ENCODE results near the gene SIGLEC1.

Gene SIGLEC1

GRCh38 chr20:3712279-3712873, at the start of gene SIGLEC1:
Gene SIGLEC1 (minus strand): TSS chr20:3712600. CDS start chr20:3707128, 5,472 bp downstream.
- no peak for DNase-seq (ENCODE audit: low spot score)

DNA sequence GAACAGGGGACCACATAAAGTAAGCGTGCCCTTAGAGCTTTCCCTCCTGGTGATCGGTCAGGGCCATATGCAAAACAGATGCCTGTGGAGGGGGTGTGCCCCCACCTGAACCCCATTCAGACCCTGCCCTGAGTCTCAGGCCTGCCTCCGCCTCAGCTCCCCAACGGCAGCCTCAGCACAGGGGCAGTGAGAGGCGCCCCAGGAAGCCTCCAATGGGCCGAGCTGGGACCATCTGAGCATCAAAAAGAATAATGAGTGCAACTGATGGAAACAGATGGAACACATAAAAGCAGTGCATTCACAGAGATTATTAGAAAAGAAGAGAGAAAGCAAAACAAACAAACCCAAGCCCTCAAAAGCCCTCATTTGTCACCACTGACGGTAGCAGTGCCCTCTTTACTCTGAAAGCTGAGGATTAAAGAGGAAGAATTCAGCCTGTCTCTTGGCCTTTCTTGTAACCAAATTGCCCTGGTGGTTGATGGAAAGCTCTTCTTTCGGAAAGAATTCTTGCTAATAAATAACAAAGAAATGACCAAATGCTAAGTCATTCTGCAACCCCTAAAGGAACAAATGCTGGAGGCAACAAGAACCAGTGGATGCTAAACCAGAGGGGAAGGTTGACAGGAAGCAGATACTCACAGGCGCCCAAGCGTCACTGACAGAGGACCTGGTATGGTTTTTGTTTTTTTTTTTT, 48.4 kb upstream of the SIGLEC1 start:
- no peak for DNase-seq (ENCODE audit: low spot score)

- DNase-seq (ENCODE audit: low spot score): no peak
Measured at GRCh38 chr20:3759884-3760283, 47.5 kb upstream of the SIGLEC1 start.

DNA sequence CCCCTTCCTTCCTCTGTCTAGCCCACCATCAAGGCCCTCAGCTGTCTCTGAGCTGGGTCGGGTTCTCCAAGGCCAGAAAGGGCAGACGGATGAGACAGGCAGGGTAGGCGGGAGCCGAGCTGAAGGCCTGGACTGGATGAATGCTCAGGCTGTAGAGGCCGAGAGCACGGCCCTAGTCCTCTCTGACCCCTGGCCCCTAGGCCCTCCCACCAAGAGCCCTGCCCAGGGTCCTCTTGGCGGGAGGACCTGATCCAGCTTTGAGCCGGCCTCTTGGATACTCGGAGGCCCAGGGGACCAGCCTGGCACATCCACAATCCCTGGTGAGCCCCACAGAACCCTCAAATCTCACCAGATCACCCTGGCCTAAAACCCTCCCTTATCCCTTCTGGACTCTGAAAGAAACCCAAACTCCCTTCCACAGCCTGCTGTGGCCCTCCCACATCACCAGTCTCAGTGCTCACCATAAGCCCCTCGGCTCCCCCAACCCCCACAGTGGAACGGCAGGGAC, 47.0 kb upstream of the SIGLEC1 start:
- DNase-seq (ENCODE audit: low spot score): no peak

GRCh38 chr20:3758566-3758965, 46.2 kb upstream of the SIGLEC1 start:
- DNase-seq (ENCODE audit: low spot score): no peak

- no peak for DNase-seq (ENCODE audit: low spot score)
Measured at GRCh38 chr20:3757268-3757667, 44.9 kb upstream of the SIGLEC1 start.

DNA sequence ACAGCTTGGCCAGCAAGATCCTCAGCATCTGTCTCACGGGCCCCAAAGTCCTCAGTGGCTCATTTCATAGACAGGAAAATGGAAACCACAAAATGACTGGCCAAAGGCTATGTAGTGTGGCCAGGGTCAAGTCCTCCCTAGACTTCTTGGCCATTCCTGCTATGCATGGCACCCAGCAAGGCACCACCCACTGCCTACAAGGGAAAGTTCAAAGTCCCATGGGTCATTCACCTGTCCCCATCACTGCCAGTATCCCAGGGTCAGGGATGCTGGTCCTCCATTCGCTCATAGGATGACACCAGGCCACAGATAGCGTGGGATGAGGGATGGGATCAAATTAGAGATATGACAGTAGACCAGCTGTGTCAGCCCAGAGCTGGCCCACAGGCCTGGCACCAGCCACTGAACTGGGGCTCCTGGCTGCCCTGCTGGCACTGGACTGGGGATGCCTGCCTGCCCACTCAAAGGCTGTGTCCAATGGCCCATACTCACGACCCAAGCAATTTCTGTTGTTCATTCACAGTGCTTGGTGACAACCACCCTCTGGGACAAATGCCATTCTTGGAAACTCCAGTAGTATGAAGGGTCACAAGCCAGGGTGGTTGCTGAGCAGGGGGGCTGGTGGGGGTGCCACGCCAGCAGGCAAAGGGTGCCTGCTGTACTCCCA, 43.5 kb upstream of the SIGLEC1 start:
- no peak for DNase-seq (ENCODE audit: low spot score)

DNA sequence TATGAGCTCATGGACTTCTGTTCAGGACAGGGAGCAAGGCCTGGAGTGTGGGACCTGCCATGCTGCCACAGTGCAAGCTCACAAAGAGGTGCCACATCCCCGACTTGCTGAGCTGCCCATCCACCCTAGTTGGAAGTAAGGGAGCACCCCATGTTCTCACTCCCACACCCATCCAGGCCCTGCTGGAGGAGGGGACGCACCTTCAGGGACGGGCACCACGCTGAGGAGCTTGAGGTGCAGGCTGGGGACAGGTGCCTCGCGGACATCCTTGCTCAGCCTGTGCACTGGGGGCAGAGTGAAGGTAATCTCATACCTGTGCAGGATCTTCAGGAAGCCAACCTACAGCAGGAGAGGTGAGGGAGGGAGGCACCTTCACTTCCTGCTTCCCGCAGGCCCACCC, 42.9 kb upstream of the SIGLEC1 start:
- no peak for DNase-seq (ENCODE audit: low spot score)

DNA sequence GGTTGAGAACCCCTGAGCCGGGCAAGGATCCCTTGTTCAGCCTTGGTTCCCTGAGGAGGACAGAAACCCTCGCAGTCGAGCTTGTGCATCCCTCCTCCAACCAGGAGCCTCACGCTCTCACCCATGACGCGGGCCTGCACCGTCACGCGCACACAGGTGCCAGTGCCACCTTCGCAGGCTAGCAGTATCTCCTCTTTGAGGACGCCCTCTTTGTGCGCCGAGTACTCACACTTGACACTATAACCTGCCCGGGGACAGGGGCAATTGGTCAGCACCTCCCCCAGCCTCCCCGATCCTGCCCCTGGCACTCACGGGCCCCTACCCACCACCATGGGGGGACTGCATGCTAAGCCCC, 41.9 kb upstream of the SIGLEC1 start:
- DNase-seq (ENCODE audit: low spot score): no peak

DNA sequence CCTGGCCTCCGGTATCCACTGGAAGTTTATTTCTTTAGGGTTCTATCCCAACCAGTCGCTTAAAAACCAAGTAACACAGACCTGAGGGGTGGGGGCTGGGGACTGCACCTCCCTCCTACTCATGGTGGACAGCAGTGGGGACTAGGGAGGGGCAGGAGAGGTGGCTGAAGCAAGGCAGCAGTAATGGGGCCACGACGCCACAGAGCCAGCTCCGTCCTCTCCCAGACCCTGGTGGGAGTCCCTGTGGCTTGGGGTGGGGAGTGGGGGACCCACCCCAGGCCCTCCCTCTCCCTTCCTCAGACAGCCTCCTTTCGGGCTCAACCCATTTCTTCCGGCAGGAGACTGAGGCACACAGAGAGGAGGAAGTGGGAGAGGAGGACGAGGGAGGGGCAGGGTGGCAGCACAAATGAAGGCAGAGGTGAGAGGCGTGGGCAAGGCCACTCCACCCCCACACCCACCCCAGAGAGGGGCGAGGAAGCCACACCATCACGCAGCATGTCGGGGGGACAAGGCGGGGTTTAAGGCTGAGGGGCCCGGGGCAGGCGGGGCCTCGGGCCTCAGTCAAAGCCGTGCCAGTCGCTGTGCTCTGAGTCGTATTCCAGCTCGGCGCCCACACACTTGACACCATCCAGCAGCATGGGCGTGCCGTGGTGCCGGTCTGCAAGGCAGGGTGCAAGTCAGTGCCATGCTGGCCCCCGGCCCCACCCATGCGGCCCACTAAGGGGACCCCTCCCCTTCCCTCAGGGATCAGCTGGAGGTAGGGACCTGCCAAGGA, 41.3 kb upstream of the SIGLEC1 start:
- DNase-seq (ENCODE audit: low spot score): no peak

- peak; percentile 79 for DNase-seq (ENCODE audit: low spot score)
Measured at GRCh38 chr20:3753098-3753497, 40.7 kb upstream of the SIGLEC1 start.

DNA sequence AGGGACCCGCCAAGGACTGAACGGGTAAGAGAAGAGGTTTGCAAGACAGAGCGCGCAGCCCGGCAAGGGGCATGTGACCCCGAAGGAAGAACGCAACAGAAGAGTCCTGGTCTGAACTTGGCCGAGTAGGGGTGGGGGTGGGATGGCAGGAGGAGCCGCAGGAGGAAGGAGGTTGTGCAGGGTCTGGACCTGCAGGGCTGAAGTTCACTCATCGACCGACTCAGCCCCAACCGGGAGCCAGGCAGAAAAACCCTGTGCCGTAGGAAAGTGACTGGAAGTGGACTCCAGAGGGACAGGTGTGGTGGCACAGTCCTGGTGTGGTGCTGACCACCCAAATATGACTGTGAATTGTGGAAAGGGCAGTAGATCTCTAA, 40.0 kb upstream of the SIGLEC1 start:
- DNase-seq (ENCODE audit: low spot score): no peak

DNA sequence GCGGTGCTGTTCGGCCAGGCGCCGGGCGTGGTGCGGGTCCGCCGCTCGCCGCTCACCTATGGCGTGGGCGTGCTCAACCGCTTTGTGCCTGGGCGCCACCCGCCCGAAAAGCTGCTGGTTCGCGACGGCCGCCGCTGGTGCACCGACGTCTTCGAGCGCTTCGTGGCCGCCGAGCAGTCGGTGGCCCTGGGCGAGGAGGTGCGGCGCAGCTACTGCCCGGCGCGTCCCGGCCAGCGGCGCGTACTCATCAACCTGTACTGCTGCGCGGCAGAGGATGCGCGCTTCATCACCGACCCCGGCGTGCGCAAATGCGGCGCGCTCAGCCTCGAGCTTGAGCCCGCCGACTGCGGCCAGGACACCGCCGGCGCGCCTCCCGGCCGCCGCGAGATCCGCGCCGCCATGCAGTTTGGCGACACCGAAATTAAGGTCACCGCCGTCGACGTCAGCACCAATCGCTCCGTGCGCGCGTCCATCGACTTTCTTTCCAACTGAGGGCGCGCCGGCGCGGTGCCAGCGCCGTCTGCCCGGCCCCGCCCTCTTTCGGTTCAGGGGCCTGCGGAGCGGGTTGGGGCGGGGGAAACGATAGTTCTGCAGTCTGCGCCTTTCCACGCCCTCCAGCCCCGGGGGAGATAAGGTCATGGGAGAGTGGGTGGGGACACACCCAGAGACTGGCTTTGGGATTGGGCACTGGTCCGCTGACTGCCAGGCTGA, 39.4 kb upstream of the SIGLEC1 start:
- peak; percentile 84 for DNase-seq (ENCODE audit: low spot score)

GRCh38 chr20:3751305-3751674, 38.9 kb upstream of the SIGLEC1 start:
- no peak for DNase-seq (ENCODE audit: low spot score)

DNA sequence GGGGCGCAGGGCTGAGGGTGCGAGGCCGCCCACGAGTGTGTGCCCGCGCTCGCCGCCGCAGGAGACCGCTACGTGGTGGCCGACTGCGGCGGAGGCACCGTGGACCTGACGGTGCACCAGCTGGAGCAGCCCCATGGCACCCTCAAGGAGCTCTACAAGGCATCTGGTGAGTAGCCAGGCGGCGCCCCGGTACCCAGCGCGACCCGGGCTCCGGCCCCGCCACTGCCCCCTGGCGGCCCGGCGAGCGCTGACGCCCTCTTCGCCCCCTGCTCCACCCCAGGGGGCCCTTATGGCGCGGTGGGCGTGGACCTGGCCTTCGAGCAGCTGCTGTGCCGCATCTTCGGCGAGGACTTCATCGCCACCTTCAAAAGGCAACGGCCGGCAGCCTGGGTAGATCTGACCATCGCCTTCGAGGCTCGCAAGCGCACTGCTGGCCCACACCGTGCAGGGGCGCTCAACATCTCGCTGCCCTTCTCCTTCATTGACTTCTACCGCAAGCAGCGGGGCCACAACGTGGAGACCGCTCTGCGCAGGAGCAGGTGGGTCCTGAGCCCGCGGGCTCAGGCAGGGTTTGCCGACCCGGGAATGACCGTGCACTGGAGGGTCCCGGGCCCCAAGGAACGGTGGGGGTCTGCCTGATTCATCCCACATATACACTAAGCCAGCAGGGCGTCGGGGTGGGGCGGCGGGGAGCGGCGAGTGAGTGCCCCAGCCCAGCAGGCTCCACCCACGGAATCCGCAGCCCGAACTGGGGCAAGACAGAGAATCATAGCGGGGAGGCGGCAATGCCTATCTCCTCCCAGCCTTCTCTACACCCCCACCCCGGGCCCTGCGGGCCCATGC, 37.5 kb upstream of the SIGLEC1 start:
- DNase-seq (ENCODE audit: low spot score): no peak

- DNase-seq (ENCODE audit: low spot score): no peak
Measured at GRCh38 chr20:3749087-3749688, 36.8 kb upstream of the SIGLEC1 start.

DNA sequence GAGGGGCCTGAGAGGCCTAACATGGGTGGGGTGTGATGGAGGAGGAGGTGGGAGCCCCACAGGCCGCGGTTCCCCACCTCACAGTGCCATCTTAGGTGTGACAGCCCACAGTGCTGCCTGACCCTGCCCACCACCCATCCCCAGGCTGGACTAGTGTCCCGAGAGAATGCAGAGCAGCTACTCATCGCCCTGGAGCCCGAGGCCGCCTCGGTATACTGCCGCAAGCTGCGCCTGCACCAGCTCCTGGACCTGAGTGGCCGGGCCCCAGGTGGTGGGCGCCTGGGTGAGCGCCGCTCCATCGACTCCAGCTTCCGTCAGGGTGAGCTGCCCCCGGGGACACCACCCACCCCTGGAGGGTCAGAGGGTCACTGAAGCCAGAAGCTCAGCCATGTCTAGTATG, 35.7 kb upstream of the SIGLEC1 start:
- no peak for DNase-seq (ENCODE audit: low spot score)

GRCh38 chr20:3747471-3747870, 35.1 kb upstream of the SIGLEC1 start:
- no peak for DNase-seq (ENCODE audit: low spot score)

DNA sequence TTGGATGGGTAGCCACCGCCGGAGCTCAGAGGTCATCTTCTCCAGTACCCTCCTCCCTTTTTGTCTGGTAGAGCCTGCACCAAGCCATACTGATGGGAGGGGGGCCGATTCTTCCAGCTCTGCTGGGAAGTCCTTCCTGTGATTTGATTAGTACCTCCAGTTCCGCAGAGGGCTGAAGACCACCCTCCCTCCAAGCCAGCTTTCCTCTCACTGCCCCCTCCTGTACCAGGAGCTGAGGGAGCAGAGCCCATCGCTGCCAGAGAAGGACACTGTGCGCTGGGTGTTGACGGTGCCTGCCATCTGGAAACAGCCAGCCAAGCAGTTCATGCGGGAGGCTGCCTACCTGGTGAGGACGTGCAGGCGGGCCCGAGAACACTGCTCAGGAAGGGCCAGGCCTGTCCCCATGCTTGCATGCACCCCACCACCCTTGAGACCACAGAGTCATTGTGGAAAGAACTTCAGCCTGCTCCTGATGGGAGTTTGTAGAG, 33.3 kb upstream of the SIGLEC1 start:
- no peak for DNase-seq (ENCODE audit: low spot score)
